Measurements from ENCODE around the gene HMGB2.
A peak's percentile ranks its signal among the peaks of the same experiment; 100 is the strongest.

The HMGB2 gene

DNA sequence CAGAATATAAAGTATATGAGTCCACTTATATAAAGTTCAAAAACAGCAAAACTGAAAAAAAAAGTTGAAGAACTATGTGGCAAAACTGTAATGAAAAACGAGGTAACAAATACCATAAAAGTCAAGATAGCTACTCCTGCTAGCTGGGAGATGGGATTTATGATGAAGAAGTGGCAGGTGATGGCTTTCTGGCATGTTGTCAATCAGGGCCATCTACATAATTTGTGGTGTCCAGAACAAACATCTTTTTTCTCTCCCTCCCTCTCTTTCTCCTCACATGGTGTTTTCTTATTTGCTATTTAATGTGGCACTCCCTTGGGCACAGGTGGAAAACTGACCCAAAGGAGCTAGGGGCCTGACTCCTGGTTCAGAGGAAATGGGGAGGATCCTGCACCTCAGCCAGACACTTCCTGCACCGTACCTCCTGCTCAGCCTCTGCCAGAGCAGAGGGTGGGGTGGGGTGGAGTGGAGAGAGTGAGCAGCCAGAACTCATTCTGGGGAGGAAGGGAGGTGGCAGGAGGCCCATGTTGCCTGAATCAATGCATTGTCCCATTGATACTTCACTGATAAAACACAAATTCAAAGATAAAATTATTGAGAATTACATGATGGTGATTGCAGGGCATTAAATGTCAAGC lies 31.3 kb upstream of the HMGB2 start:
- Histone ChIP-seq H3K36me3 (ENCODE audit: control insufficient read depth, insufficient read depth, low read length) (no peaks in the 10 kb centered on the region), H3K27me3 (ENCODE audit: control insufficient read depth, insufficient read depth, low read length) (no peaks in the 10 kb centered on the region), H3K9me3 (ENCODE audit: control insufficient read depth, insufficient read depth, low read length) (no peaks in the 10 kb centered on the region), H3K9ac (ENCODE audit: low read depth, low read length) (no peak overlapping the region), H3K4me3 (ENCODE audit: low read depth, low read length) (no peak overlapping the region), H3K4me1 (ENCODE audit: control insufficient read depth, insufficient read depth, low read length) (peaks cover 2% of the 10 kb centered on the region)

DNA sequence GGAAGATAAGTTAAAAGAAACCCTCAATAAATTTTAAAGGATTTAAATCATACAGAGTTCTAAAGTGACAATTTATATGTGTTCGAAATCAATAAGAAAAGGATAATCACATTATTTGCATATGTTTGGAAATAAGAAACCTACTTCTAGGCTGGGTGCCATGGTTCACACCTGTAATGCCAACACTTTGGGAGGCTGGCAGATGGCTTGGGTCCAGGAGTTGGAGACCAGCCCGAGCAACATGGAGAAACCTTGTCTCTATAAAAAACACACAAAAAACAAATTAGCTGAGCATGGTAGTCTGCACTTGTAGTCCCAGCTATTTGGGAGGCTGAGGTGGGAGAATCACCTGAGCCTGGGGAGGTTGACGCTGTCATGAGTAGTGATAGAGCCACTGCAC lies 28.5 kb upstream of the HMGB2 start:
- Histone ChIP-seq H3K9me3 (ENCODE audit: control insufficient read depth, insufficient read depth, low read length) (no peaks in the 10 kb centered on the region), H3K4me1 (ENCODE audit: control insufficient read depth, insufficient read depth, low read length) (peaks cover 2% of the 10 kb centered on the region), H3K36me3 (ENCODE audit: control insufficient read depth, insufficient read depth, low read length) (no peaks in the 10 kb centered on the region), H3K4me3 (ENCODE audit: low read depth, low read length) (no peak overlapping the region), H3K27me3 (ENCODE audit: control insufficient read depth, insufficient read depth, low read length) (no peaks in the 10 kb centered on the region), H3K9ac (ENCODE audit: low read depth, low read length) (no peak overlapping the region)

- no peak overlapping the region for H3K4me3 ChIP-seq (ENCODE audit: low read depth, low read length)
- H3K9ac ChIP-seq (ENCODE audit: low read depth, low read length) = no peak overlapping the region
- no peaks in the 10 kb centered on the region for H3K36me3 ChIP-seq (ENCODE audit: control insufficient read depth, insufficient read depth, low read length)
- H3K9me3 ChIP-seq (ENCODE audit: control insufficient read depth, insufficient read depth, low read length) = no peaks in the 10 kb centered on the region
- H3K4me1 ChIP-seq (ENCODE audit: control insufficient read depth, insufficient read depth, low read length) = peaks cover 2% of the 10 kb centered on the region
- no peaks in the 10 kb centered on the region for H3K27me3 ChIP-seq (ENCODE audit: control insufficient read depth, insufficient read depth, low read length)
Observed at GRCh38 chr4:173360587-173361221, 26.5 kb upstream of the HMGB2 start.

DNA sequence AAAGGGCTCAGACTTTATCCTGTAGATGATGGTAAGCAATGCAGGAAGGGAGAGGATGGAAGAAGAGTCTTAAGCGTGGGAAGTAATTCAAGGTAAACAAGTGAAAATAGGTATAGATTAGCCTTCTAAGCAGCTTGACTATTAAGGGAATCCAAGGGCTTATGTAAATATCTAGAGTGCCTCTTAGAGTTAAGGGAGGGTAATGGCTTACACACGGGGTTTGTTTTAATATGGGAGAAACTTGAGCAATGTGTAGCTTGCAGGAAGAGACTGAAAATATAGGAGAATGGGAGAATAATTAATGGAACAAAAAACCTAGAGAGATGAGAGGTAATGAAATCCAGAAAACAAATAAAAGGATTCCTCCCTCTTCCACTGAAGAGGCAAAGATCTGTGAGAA lies 23.8 kb upstream of the HMGB2 start:
- no peak overlapping the region for H3K9ac ChIP-seq (ENCODE audit: low read depth, low read length)
- no peak overlapping the region for H3K4me3 ChIP-seq (ENCODE audit: low read depth, low read length)

DNA sequence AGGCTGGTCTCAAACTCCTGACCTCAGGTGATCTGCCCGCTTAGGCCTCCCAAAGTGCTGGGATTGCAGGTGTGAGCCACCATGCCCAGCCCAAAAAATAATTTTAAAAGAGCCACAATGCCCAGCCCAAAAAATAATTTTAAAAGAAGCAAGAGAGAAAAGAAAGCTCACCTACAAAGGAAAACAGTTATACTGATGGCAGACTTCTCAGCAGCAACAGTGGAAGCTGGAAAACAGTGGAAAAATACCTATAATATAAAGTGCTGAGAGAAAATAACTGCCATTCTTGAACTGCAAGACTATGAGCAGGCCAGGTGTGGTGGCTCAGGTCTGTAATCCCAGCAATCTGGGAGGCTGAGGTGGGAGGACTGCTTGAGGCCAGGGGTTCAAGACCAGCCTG lies 13.3 kb upstream of the HMGB2 start:
- H3K27me3 ChIP-seq (ENCODE audit: control insufficient read depth, insufficient read depth, low read length) = no peaks in the 10 kb centered on the region
- no peaks in the 10 kb centered on the region for H3K9me3 ChIP-seq (ENCODE audit: control insufficient read depth, insufficient read depth, low read length)
- no peak overlapping the region for H3K4me3 ChIP-seq (ENCODE audit: low read depth, low read length)
- peaks cover 10% of the 10 kb centered on the region for H3K4me1 ChIP-seq (ENCODE audit: control insufficient read depth, insufficient read depth, low read length)
- H3K36me3 ChIP-seq (ENCODE audit: control insufficient read depth, insufficient read depth, low read length) = no peaks in the 10 kb centered on the region
- no peak overlapping the region for H3K9ac ChIP-seq (ENCODE audit: low read depth, low read length)

More for the DNA sequence above, 23.8 kb upstream of the HMGB2 start:
- H3K4me1 ChIP-seq (ENCODE audit: control insufficient read depth, insufficient read depth, low read length) = peaks cover 2% of the 10 kb centered on the region
- H3K36me3 ChIP-seq (ENCODE audit: control insufficient read depth, insufficient read depth, low read length) = no peaks in the 10 kb centered on the region
- no peaks in the 10 kb centered on the region for H3K27me3 ChIP-seq (ENCODE audit: control insufficient read depth, insufficient read depth, low read length)
- H3K9me3 ChIP-seq (ENCODE audit: control insufficient read depth, insufficient read depth, low read length) = no peaks in the 10 kb centered on the region

- Histone ChIP-seq H3K4me3 (ENCODE audit: low read depth, low read length) (no peak overlapping the region), H3K9ac (ENCODE audit: low read depth, low read length) (no peak overlapping the region), H3K27me3 (ENCODE audit: control insufficient read depth, insufficient read depth, low read length) (no peaks in the 10 kb centered on the region)
Observed at GRCh38 chr4:173346074-173346473, 11.9 kb upstream of the HMGB2 start.

DNA sequence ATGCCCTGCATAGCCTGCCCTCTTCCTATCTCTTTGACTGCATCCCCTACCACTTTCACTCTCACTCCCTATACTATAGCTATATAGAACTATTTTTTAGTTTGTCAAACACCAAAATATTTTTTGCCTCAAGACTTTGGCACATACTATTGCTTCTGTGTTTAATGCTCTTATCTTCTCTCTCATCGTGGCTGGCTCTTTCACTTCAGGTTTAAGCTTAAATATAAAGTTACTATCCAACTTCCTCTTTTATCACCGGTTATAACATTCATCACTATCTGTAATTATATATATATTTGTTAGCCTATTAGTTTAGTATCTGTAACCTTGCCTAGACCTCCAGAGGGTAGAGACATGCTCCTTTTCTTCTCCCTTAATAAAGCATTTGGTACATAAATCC lies 11.5 kb upstream of the HMGB2 start:
- H3K4me3 ChIP-seq (ENCODE audit: low read depth, low read length) = no peak overlapping the region
- H3K36me3 ChIP-seq (ENCODE audit: control insufficient read depth, insufficient read depth, low read length) = no peaks in the 10 kb centered on the region
- no peaks in the 10 kb centered on the region for H3K27me3 ChIP-seq (ENCODE audit: control insufficient read depth, insufficient read depth, low read length)
- H3K4me1 ChIP-seq (ENCODE audit: control insufficient read depth, insufficient read depth, low read length) = peaks cover 10% of the 10 kb centered on the region
- no peak overlapping the region for H3K9ac ChIP-seq (ENCODE audit: low read depth, low read length)
- no peaks in the 10 kb centered on the region for H3K9me3 ChIP-seq (ENCODE audit: control insufficient read depth, insufficient read depth, low read length)

More at GRCh38 chr4:173346074-173346473, 11.9 kb upstream of the HMGB2 start:
- peaks cover 10% of the 10 kb centered on the region for H3K4me1 ChIP-seq (ENCODE audit: control insufficient read depth, insufficient read depth, low read length)
- H3K9me3 ChIP-seq (ENCODE audit: control insufficient read depth, insufficient read depth, low read length) = no peaks in the 10 kb centered on the region
- no peaks in the 10 kb centered on the region for H3K36me3 ChIP-seq (ENCODE audit: control insufficient read depth, insufficient read depth, low read length)

- Histone ChIP-seq H3K9me3 (ENCODE audit: control insufficient read depth, insufficient read depth, low read length) (no peaks in the 10 kb centered on the region), H3K4me1 (ENCODE audit: control insufficient read depth, insufficient read depth, low read length) (peaks cover 10% of the 10 kb centered on the region), H3K36me3 (ENCODE audit: control insufficient read depth, insufficient read depth, low read length) (no peaks in the 10 kb centered on the region), H3K27me3 (ENCODE audit: control insufficient read depth, insufficient read depth, low read length) (no peaks in the 10 kb centered on the region), H3K9ac (ENCODE audit: low read depth, low read length) (no peak overlapping the region), H3K4me3 (ENCODE audit: low read depth, low read length) (no peak overlapping the region)
Observed at GRCh38 chr4:173343832-173344397, 9.8 kb upstream of the HMGB2 start.

- peaks cover 8% of the 10 kb centered on the region for H3K27me3 ChIP-seq (ENCODE audit: control insufficient read depth, insufficient read depth, low read length)
- no peak overlapping the region for H3K9ac ChIP-seq (ENCODE audit: low read depth, low read length)
- peaks cover 3% of the 10 kb centered on the region for H3K4me1 ChIP-seq (ENCODE audit: control insufficient read depth, insufficient read depth, low read length)
- no peaks in the 10 kb centered on the region for H3K9me3 ChIP-seq (ENCODE audit: control insufficient read depth, insufficient read depth, low read length)
- no peak overlapping the region for H3K4me3 ChIP-seq (ENCODE audit: low read depth, low read length)
- H3K36me3 ChIP-seq (ENCODE audit: control insufficient read depth, insufficient read depth, low read length) = peaks cover 4% of the 10 kb centered on the region
Observed at GRCh38 chr4:173337463-173337862, 3.3 kb upstream of the HMGB2 start.

DNA sequence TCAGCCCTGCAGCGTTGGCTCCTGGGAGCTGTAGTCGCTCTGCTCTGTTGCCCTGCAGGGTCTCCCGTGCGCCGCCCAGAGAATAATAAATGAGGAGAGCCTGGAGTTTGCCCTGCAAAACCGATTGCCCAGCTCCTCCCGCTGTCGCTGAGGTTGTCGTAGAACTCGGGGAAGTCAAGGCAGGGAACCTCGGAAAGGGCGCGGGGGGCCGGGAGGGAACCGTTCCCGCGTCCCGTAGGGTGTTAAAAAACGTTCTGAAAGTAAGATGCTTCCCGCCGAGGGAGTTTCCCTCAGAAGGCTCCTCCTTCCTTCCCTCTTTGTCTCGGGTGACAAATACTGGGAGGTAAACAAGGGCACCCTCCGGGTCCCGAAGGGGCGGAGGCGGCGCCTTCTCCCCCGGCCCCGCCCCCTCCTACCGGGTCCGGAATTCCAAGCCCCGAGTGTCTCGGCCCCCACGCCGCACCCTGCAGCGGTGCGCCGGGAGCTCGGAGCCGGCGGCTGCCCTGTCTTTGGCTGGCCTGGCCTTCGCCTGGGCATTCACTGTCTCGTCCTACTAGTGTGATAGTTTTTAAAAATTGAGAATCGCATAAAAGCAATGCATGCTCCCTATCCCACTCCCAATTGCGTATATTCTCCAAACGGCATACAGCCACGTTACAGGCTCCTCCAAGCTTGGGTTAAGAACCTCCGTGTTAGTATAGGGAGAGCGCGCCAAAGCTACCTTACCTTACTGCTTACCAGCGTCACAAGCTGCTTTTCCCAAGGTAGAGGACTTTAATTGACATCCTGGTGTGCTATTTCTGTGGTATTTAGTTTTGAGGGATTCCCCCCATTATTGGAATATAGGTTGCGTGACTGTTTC lies 964 bp upstream of the HMGB2 start:
- Histone ChIP-seq H3K36me3 (ENCODE audit: control insufficient read depth, insufficient read depth, low read length) (peaks cover 14% of the 10 kb centered on the region), H3K9ac (ENCODE audit: low read depth, low read length) (peak overlapping the region; percentile 92), H3K27me3 (ENCODE audit: control insufficient read depth, insufficient read depth, low read length) (peaks cover 8% of the 10 kb centered on the region), H3K9me3 (ENCODE audit: control insufficient read depth, insufficient read depth, low read length) (no peaks in the 10 kb centered on the region), H3K4me1 (ENCODE audit: control insufficient read depth, insufficient read depth, low read length) (peaks cover 3% of the 10 kb centered on the region), H3K4me3 (ENCODE audit: low read depth, low read length) (peak overlapping the region; percentile 87)

- Histone ChIP-seq H3K36me3 (ENCODE audit: control insufficient read depth, insufficient read depth, low read length) (peaks cover 15% of the 10 kb centered on the region), H3K4me3 (ENCODE audit: low read depth, low read length) (peak overlapping the region; percentile 92), H3K27me3 (ENCODE audit: control insufficient read depth, insufficient read depth, low read length) (peaks cover 8% of the 10 kb centered on the region), H3K9ac (ENCODE audit: low read depth, low read length) (peak overlapping the region; percentile 98), H3K9me3 (ENCODE audit: control insufficient read depth, insufficient read depth, low read length) (no peaks in the 10 kb centered on the region), H3K4me1 (ENCODE audit: control insufficient read depth, insufficient read depth, low read length) (peaks cover 3% of the 10 kb centered on the region)
Observed at GRCh38 chr4:173333658-173334084, 487 bp downstream of the HMGB2 start.

All from iPS-15b (cell line).